Measurements from ENCODE around the gene PLD5. TPM values are rescaled to one million over a fixed set of nuclear protein-coding genes. Genes with fewer than 3 reads are reported as not detected.

PLD5 gene
- total RNA-seq, 1 experiment from 2014 or later: not detected

DNA sequence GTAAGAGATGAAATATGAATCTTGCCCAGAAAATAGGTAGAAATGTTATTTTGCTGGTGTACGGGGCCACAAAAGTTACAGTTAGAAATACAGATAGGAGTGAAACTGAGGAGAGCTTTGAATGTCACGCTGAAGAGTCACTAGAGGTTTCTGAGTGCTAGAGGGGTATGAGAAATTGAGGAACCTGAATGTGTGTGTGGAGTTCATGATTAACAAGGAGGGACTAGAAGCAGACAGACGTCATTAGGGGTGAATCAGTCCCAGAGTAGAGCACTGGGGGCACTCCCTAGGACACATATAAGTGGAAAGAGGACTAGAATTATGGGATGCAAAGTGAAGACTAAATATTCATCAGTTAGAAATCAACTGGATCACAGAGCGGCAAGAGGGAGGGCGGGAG lies 336.7 kb downstream of the PLD5 start:
- DNase-seq: no peak
- no peak overlapping the region for H2AFZ ChIP-seq (ENCODE audit: low read length)
- no peak overlapping the region for H3K9ac ChIP-seq (ENCODE audit: low read length)
- intact Hi-C loops (cut with micrococcal nuclease): no loop called here
- no peaks in the 10 kb centered on the region for H3K9me2 ChIP-seq (replicated peaks; ENCODE audit: low read length)
- H3K36me3 ChIP-seq (ENCODE audit: low read depth, low read length): no peaks in the 10 kb centered on the region
- CTCF ChIA-PET: no interaction called here
- TF ChIP-seq EZH2phosphoT487 (IDR thresholded peaks at IDR 0.05; ENCODE audit: borderline replicate concordance, low read length) (no peak), CTCF (conservative IDR thresholded peaks at IDR 0.05; ENCODE audit: low read depth, low read length) (no peak), EZH2 (IDR thresholded peaks at IDR 0.05; ENCODE audit: low read length, unreplicated experiment) (no peak)
- no peaks in the 10 kb centered on the region for H3K9me3 ChIP-seq (ENCODE audit: low read length)
- no peaks in the 10 kb centered on the region for H3K4me1 ChIP-seq (ENCODE audit: insufficient read depth, low read length)
- no TSS peak for BruUV-seq (replicated peaks)
- no peak overlapping the region for H3K4me3 ChIP-seq (ENCODE audit: low read length)
- H4K20me1 ChIP-seq (ENCODE audit: low read length): no peaks in the 10 kb centered on the region
- peaks cover 22% of the 10 kb centered on the region; the same call in 1 of the 2 replicates for H3K27me3 ChIP-seq (ENCODE audit: low read length)
- H3K27ac ChIP-seq (ENCODE audit: low read length): no peak overlapping the region
- no peak overlapping the region for H3K4me2 ChIP-seq (ENCODE audit: low read length)
- POLR2A ChIA-PET (ENCODE audit: unreplicated experiment): no interaction called here
- H3K79me2 ChIP-seq (ENCODE audit: low read length): no peaks in the 10 kb centered on the region
- ATAC-seq: no peak
- no peaks in the 10 kb centered on the region for H3F3A ChIP-seq (ENCODE audit: low read length, unreplicated experiment)

GRCh38 chr1:242187171-242187570 lies 337.3 kb downstream of the PLD5 start:
- TF ChIP-seq EZH2phosphoT487 (IDR thresholded peaks at IDR 0.05; ENCODE audit: borderline replicate concordance, low read length) (no peak), CTCF (conservative IDR thresholded peaks at IDR 0.05; ENCODE audit: low read depth, low read length) (no peak), EZH2 (IDR thresholded peaks at IDR 0.05; ENCODE audit: low read length, unreplicated experiment) (no peak)
- Histone ChIP-seq H3K9me3 (ENCODE audit: low read length) (no peaks in the 10 kb centered on the region), H3K36me3 (ENCODE audit: low read depth, low read length) (no peaks in the 10 kb centered on the region), H3K9ac (ENCODE audit: low read length) (no peak overlapping the region), H3K4me2 (ENCODE audit: low read length) (no peak overlapping the region), H3K9me2 (replicated peaks; ENCODE audit: low read length) (no peaks in the 10 kb centered on the region), H3K4me1 (ENCODE audit: insufficient read depth, low read length) (no peaks in the 10 kb centered on the region), H3K79me2 (ENCODE audit: low read length) (no peaks in the 10 kb centered on the region), H3F3A (ENCODE audit: low read length, unreplicated experiment) (no peaks in the 10 kb centered on the region), H2AFZ (ENCODE audit: low read length) (no peak overlapping the region), H3K4me3 (ENCODE audit: low read length) (no peak overlapping the region), H4K20me1 (ENCODE audit: low read length) (no peaks in the 10 kb centered on the region), H3K27me3 (ENCODE audit: low read length) (peaks cover 18% of the 10 kb centered on the region; the same call in 1 of the 2 replicates), H3K27ac (ENCODE audit: low read length) (no peak overlapping the region)
- ChIA-PET CTCF (no interaction called here), POLR2A (ENCODE audit: unreplicated experiment) (no interaction called here)
- BruUV-seq (replicated peaks): no TSS peak
- DNase-seq: no peak
- intact Hi-C loops (cut with micrococcal nuclease): no loop called here
- ATAC-seq: no peak

DNA sequence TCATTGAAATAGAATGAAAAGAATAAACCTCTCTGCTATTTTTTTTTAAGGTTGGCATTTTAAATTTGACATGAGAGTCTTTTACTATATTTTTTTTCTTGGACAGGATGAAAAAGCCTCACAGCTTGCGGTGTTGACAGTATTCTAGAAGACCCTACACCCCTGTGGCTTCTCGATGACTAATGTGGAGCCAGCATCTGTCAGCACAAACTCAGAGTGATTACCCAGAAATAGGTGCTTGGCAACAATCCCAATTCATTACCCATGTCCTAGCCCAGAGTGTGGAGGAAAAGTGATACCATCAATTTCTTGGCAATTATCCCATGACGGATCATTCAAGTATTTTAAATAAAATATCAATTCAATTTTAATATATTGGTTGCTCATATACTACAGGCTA lies 338.8 kb downstream of the PLD5 start:
- Histone ChIP-seq H3K79me2 (ENCODE audit: low read length) (no peaks in the 10 kb centered on the region), H3K9ac (ENCODE audit: low read length) (no peak overlapping the region), H3K36me3 (ENCODE audit: low read depth, low read length) (no peaks in the 10 kb centered on the region), H3K4me2 (ENCODE audit: low read length) (no peak overlapping the region), H3K4me1 (ENCODE audit: insufficient read depth, low read length) (no peaks in the 10 kb centered on the region), H3K9me3 (ENCODE audit: low read length) (no peaks in the 10 kb centered on the region), H3K27me3 (ENCODE audit: low read length) (peaks cover 14% of the 10 kb centered on the region; the same call in 1 of the 2 replicates), H3K9me2 (replicated peaks; ENCODE audit: low read length) (no peaks in the 10 kb centered on the region), H3K27ac (ENCODE audit: low read length) (no peak overlapping the region), H3K4me3 (ENCODE audit: low read length) (no peak overlapping the region), H2AFZ (ENCODE audit: low read length) (no peak overlapping the region), H3F3A (ENCODE audit: low read length, unreplicated experiment) (no peaks in the 10 kb centered on the region), H4K20me1 (ENCODE audit: low read length) (no peaks in the 10 kb centered on the region)
- TF ChIP-seq CTCF (conservative IDR thresholded peaks at IDR 0.05; ENCODE audit: low read depth, low read length): no peak
- TF ChIP-seq EZH2phosphoT487 (IDR thresholded peaks at IDR 0.05; ENCODE audit: borderline replicate concordance, low read length): no peak
- no peak for TF ChIP-seq EZH2 (IDR thresholded peaks at IDR 0.05; ENCODE audit: low read length, unreplicated experiment)
- ChIA-PET POLR2A (ENCODE audit: unreplicated experiment) (no interaction called here), CTCF (no interaction called here)
- no peak for ATAC-seq
- BruUV-seq (replicated peaks): no TSS peak
- DNase-seq: no peak
- intact Hi-C loops (cut with micrococcal nuclease): no loop called here

Measured in PC-3 (cell line).